ENCODE results near the gene KANK4. TPM values are rescaled to one million over a fixed set of nuclear protein-coding genes. Genes with fewer than 3 reads are reported as not detected.

The KANK4 gene
- total RNA-seq, 4 donors from 2014 or later: 14.5 TPM; not detected in 3

DNA sequence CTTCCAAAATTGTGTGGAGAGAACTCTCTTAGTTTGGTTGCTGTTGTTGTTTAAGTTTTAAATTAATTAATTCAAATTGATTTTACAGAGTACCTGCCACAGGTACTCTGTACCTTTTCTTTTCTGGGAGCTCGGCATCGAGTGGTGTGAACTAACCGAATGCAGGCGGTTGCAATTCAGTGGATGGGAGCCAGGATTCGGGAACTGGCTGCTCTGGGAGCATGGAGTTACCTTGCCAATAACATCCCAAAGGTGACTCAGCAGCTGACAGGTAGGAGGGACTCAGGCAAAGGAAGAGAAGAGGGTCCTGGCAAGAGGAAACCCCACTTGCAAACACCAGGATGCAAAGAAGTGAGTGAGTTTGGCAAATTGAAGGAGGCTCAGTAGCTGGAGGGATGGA is 24.7 kb upstream of the KANK4 start:
- DNase-seq: no peak
- TF ChIP-seq, protein P1, sequence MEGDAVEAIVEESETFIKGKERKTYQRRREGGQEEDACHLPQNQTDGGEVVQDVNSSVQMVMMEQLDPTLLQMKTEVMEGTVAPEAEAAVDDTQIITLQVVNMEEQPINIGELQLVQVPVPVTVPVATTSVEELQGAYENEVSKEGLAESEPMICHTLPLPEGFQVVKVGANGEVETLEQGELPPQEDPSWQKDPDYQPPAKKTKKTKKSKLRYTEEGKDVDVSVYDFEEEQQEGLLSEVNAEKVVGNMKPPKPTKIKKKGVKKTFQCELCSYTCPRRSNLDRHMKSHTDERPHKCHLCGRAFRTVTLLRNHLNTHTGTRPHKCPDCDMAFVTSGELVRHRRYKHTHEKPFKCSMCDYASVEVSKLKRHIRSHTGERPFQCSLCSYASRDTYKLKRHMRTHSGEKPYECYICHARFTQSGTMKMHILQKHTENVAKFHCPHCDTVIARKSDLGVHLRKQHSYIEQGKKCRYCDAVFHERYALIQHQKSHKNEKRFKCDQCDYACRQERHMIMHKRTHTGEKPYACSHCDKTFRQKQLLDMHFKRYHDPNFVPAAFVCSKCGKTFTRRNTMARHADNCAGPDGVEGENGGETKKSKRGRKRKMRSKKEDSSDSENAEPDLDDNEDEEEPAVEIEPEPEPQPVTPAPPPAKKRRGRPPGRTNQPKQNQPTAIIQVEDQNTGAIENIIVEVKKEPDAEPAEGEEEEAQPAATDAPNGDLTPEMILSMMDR (IDR thresholded peaks at IDR 0.05): no peak
- TF ChIP-seq POLR2A (IDR thresholded peaks at IDR 0.05): no peak

DNA sequence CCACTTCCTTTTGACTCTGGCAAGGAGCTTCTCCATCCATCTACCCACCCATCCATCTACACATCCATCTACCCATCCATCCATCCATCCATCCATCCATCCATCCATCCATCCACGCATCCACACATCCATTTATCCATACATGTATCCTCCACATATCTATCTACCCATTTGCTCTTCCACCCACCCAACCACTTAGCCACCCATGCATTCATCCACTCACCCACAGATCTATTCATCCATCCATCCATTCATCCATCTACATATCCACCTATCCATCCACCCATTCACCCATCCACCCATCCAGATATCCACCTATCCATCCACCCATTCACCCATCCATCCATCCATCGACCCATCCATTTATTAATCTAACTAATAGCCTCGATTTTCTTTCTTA is 23.0 kb upstream of the KANK4 start:
- H3K27ac ChIP-seq: no peak overlapping the region
- H3K27me3 ChIP-seq: no peaks in the 10 kb centered on the region
- peaks cover 0 to 4% of the 10 kb centered on the region in 2 donors for H3K4me1 ChIP-seq
- H3K9me3 ChIP-seq: no peaks in the 10 kb centered on the region
- DNase-seq: no peak
- intact Hi-C loops (cut with DNase I; ENCODE audit: low total_unique reads): no loop called here
- no peaks in the 10 kb centered on the region for H3K36me3 ChIP-seq
- no peak for TF ChIP-seq POLR2A (IDR thresholded peaks at IDR 0.05)
- TF ChIP-seq, protein P1 (IDR thresholded peaks at IDR 0.05): no peak
- no peak overlapping the region for H3K4me3 ChIP-seq

More for the DNA sequence above, 24.7 kb upstream of the KANK4 start:
- no peaks in the 10 kb centered on the region for H3K36me3 ChIP-seq
- intact Hi-C loops (cut with DNase I; ENCODE audit: low total_unique reads): no loop called here
- no peak overlapping the region for H3K27ac ChIP-seq
- no peaks in the 10 kb centered on the region for H3K27me3 ChIP-seq
- no peaks in the 10 kb centered on the region for H3K9me3 ChIP-seq
- no peaks in the 10 kb centered on the region for H3K4me1 ChIP-seq
- no peak overlapping the region for H3K4me3 ChIP-seq

DNA sequence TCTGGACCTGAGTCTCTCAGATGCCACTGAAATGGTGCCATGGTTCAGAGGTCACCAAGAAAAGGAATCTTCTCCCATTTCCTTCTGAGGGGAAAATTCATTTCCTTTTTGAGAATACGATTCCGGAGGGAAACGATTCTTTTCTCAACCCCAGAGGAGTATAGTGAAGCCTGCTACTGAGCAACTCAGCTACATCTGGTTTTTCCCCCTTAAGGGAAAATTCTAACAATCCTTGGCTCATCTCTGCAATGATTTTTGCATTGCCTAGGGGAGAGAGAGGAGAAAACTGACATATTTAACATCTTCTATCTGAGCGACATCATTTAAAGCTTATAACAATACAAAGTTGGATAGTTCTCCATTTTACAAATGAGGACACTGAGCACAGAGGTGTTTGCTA is 22.4 kb upstream of the KANK4 start:
- intact Hi-C loops (cut with DNase I; ENCODE audit: low total_unique reads): no loop called here
- no peaks in the 10 kb centered on the region for H3K9me3 ChIP-seq
- no peak overlapping the region for H3K4me3 ChIP-seq
- H3K27me3 ChIP-seq: no peaks in the 10 kb centered on the region
- no peak overlapping the region for H3K27ac ChIP-seq
- TF ChIP-seq POLR2A (IDR thresholded peaks at IDR 0.05): no peak
- TF ChIP-seq, protein P1 (IDR thresholded peaks at IDR 0.05): no peak
- no peak for DNase-seq
- peaks cover 0 to 4% of the 10 kb centered on the region in 2 donors for H3K4me1 ChIP-seq
- H3K36me3 ChIP-seq: no peaks in the 10 kb centered on the region

DNA sequence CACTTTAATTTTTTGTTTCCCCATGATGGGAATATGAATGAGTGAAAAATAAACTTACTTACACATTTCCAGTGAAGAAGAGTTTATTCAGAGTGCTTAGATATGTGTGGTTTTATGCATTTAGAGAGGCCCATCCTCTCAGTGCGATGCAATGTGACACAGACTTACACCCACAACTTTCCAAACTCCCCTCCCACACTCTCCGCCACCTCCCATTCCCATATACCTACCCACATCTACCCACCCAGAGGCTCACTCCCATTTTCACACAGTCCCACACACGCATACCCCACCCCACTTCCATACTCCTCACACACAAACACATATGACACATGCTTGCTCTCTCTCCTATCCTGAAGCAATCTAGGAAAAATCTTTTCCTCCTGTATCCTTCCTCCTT is 21.9 kb upstream of the KANK4 start:
- peaks cover 0 to 4% of the 10 kb centered on the region in 2 donors for H3K4me1 ChIP-seq
- no peak overlapping the region for H3K27ac ChIP-seq
- no peak overlapping the region for H3K4me3 ChIP-seq
- no peak for DNase-seq
- H3K9me3 ChIP-seq: no peaks in the 10 kb centered on the region
- TF ChIP-seq, protein P1 (IDR thresholded peaks at IDR 0.05): no peak
- no peak for TF ChIP-seq POLR2A (IDR thresholded peaks at IDR 0.05)
- intact Hi-C loops (cut with DNase I; ENCODE audit: low total_unique reads): no loop called here
- no peaks in the 10 kb centered on the region for H3K27me3 ChIP-seq
- no peaks in the 10 kb centered on the region for H3K36me3 ChIP-seq

DNA sequence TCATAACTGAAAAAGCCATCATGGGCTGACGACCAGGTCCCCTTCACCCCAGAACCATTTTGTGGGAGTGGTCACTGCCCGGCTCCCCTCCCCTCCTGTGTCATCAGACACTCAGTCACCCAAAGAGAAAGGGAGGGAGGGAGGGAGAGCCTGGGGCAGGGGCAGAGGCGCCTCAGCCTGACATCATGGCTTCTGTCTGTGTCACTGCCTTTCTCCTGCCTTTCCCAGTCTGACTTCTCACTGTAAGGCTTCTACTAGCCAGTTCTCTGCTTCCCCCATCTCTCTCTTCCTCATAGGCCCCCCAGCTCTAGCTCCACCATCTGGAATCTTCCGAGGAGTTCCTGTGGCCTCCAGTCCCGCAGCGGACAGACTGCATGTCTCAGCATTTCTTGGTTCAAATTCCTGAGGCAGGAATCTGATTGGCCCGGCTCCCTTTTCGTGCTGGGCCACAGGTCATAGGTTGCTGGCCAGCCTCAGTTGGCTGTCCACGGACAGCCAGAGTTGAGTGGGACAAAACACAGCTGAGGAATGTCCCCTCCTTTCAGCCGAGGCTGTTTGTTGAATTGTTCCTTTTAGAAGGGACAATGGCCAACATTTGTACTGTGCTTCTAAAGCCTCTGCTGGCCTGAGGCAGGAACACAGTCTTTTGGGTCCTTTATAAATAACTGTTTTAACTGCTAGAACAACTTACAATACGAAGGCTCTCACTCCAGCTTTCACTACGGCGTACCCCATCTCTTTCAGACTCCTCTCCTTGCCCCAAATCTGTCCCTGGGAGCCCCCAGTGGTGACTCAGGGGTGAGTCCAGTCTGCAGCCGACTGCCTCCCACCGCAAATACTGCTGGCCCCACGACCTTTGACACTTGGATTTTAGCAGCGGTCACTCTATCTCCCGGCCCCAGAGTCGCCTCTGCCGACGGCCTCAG is 18.7 kb upstream of the KANK4 start:
- Histone ChIP-seq H3K27ac (no peak overlapping the region), H3K27me3 (no peaks in the 10 kb centered on the region), H3K36me3 (no peaks in the 10 kb centered on the region), H3K4me3 (no peak overlapping the region), H3K4me1 (peaks cover 0 to 4% of the 10 kb centered on the region in 2 donors), H3K9me3 (no peaks in the 10 kb centered on the region)
- no peak for TF ChIP-seq POLR2A (IDR thresholded peaks at IDR 0.05)
- TF ChIP-seq, protein P1 (IDR thresholded peaks at IDR 0.05): no peak
- intact Hi-C loops (cut with DNase I; ENCODE audit: low total_unique reads): no loop called here
- DNase-seq: no peak

Data from uterus (tissue), 4 donors.